Uterus (tissue), 4 donors: ENCODE measurements around the gene SLC35B3. TPM values are rescaled to one million over a fixed set of nuclear protein-coding genes. Genes with fewer than 3 reads are reported as not detected.

ENCODE experiments used
- DNase-seq, 2 donors: peaks; one replicate each; pipeline ENCODE4 v3.0.0-alpha.2; 2019 to 2020
- H3K27ac ChIP-seq, 2 donors: fragments of 200-600 bp; sonication (generic); 1 replicate in 1 of 2; 2 replicates in 1 of 2; pipeline ENCODE4 v1.5.1; 2016 to 2018
- H3K27me3 ChIP-seq, 2 donors: fragments of 200-600 bp; sonication (generic); one replicate each; pipeline ENCODE4 v1.5.1; 2018 to 2019; ENCODE audit warnings: control low read depth in 1 of 2
- H3K36me3 ChIP-seq, 2 donors: fragments of 200-600 bp; sonication (generic); one replicate each; pipeline ENCODE4 v1.5.1; 2019; ENCODE audit warnings: control low read depth in 1 of 2
- H3K4me1 ChIP-seq, 2 donors: fragments of 200-600 bp; sonication (generic); one replicate each; pipeline ENCODE4 v1.5.1; 2018 to 2019; ENCODE audit warnings: control low read depth in 1 of 2
- H3K4me3 ChIP-seq, 2 donors: fragments of 200-600 bp; sonication (generic); 1 replicate in 1 of 2; 2 replicates in 1 of 2; pipeline ENCODE4 v1.5.1; 2018 to 2019; ENCODE audit warnings: mild to moderate bottlenecking in 1 of 2
- H3K9me3 ChIP-seq, 2 donors: fragments of 200-600 bp; sonication (generic); one replicate each; pipeline ENCODE4 v1.5.1; 2019; ENCODE audit warnings: control low read depth in 1 of 2
- CTCF ChIP-seq, 4 experiments: fragments of 200-600 bp in 2 of 4; fragments of 450-650 bp in 2 of 4; sonication (generic) in 2 of 4; IDR thresholded peaks; one replicate each; pipeline ENCODE4 v1.5.1; 2016 to 2019; ENCODE audit warnings: antibody characterized with exemption in 4 of 4, mild to moderate bottlenecking in 2 of 4, moderate library complexity in 1 of 4
- POLR2A ChIP-seq, 2 donors: fragments of 450-650 bp; IDR thresholded peaks; one replicate each; pipeline ENCODE4 v1.6.1; 2016; ENCODE audit warnings: antibody characterized with exemption in 2 of 2, mild to moderate bottlenecking in 1 of 2, moderate library complexity in 1 of 2
- intact Hi-C: fragments of 100-400 bp; cut with DNase I; formaldehyde crosslinking; loops from one replicate; pipeline ENCODE4 v1.15.1; 2023; ENCODE audit warnings: low total_unique reads
- total RNA-seq, 4 donors: library from RNA; depleted of rRNA in 3 of 4; stranded (reverse); fragments of >200 nt in 3 of 4; gene quantifications; one replicate each; pipeline versions ENCODE4 v1.1.0 to v1.2.4, GENCODE V29; 2014 to 2023
- donor health status: DM: yes; HTN: yes; CAD: no.

The SLC35B3 gene
- total RNA-seq, 4 donors from 2014 or later: 4.1 to 28.3 (median 19.0) TPM

GRCh38 chr6:8442150-8442549, 6.8 kb upstream of the SLC35B3 start:
- TF ChIP-seq CTCF (IDR thresholded peaks at IDR 0.05): no peak
- TF ChIP-seq POLR2A (IDR thresholded peaks at IDR 0.05): no peak
- DNase-seq: no peak
- no peak overlapping the region for H3K4me3 ChIP-seq
- no peaks in the 10 kb centered on the region for H3K4me1 ChIP-seq
- H3K9me3 ChIP-seq: no peaks in the 10 kb centered on the region
- no peaks in the 10 kb centered on the region for H3K27me3 ChIP-seq
- no peak overlapping the region for H3K27ac ChIP-seq
- no peaks in the 10 kb centered on the region for H3K36me3 ChIP-seq
- intact Hi-C loops: no loop called here

GRCh38 chr6:8441452-8441851, 6.1 kb upstream of the SLC35B3 start:
- Histone ChIP-seq H3K4me1 (no peaks in the 10 kb centered on the region), H3K27me3 (no peaks in the 10 kb centered on the region), H3K9me3 (no peaks in the 10 kb centered on the region), H3K36me3 (no peaks in the 10 kb centered on the region), H3K27ac (no peak overlapping the region), H3K4me3 (no peak overlapping the region)
- no peak for DNase-seq
- TF ChIP-seq POLR2A (IDR thresholded peaks at IDR 0.05): no peak
- no peak for TF ChIP-seq CTCF (IDR thresholded peaks at IDR 0.05)
- intact Hi-C loops: no loop called here

GRCh38 chr6:8439601-8440268, 4.4 kb upstream of the SLC35B3 start:
- no peaks in the 10 kb centered on the region for H3K36me3 ChIP-seq
- H3K27ac ChIP-seq: no peak overlapping the region
- no peaks in the 10 kb centered on the region for H3K9me3 ChIP-seq
- no peak for DNase-seq
- no peaks in the 10 kb centered on the region for H3K4me1 ChIP-seq
- intact Hi-C loops: no loop called here
- no peaks in the 10 kb centered on the region for H3K27me3 ChIP-seq
- no peak overlapping the region for H3K4me3 ChIP-seq
- TF ChIP-seq POLR2A (IDR thresholded peaks at IDR 0.05): no peak
- no peak for TF ChIP-seq CTCF (IDR thresholded peaks at IDR 0.05)

- TF ChIP-seq CTCF (IDR thresholded peaks at IDR 0.05) (no peak), POLR2A (IDR thresholded peaks at IDR 0.05) (no peak)
- Histone ChIP-seq H3K9me3 (no peaks in the 10 kb centered on the region), H3K27me3 (no peaks in the 10 kb centered on the region), H3K4me3 (no peak overlapping the region), H3K4me1 (peaks cover 0 to 8% of the 10 kb centered on the region in 2 donors), H3K27ac (no peak overlapping the region), H3K36me3 (no peaks in the 10 kb centered on the region)
- intact Hi-C loops: no loop called here
- DNase-seq: no peak
These were observed 2.5 kb upstream of the SLC35B3 start for GRCh38 chr6:8437813-8438212.

GRCh38 chr6:8436966-8437365, 1.6 kb upstream of the SLC35B3 start:
- DNase-seq: no peak
- H3K27ac ChIP-seq: no peak overlapping the region
- H3K36me3 ChIP-seq: no peaks in the 10 kb centered on the region
- no peaks in the 10 kb centered on the region for H3K27me3 ChIP-seq
- H3K4me3 ChIP-seq: no peak overlapping the region
- H3K4me1 ChIP-seq: peaks cover 0 to 8% of the 10 kb centered on the region in 2 donors
- intact Hi-C loops: no loop called here
- H3K9me3 ChIP-seq: no peaks in the 10 kb centered on the region
- TF ChIP-seq POLR2A (IDR thresholded peaks at IDR 0.05) (no peak), CTCF (IDR thresholded peaks at IDR 0.05) (no peak)
